ENCODE measurements around the gene HTRA3. TPM values are rescaled to one million over a fixed set of nuclear protein-coding genes. Genes with fewer than 3 reads are reported as not detected.

HTRA3 gene
- total RNA-seq, 2 donors from 2014 or later, result 33.8 to 124 TPM

- Histone ChIP-seq H3K27ac (peak overlapping the region; percentile 76 to 78), H3K4me3 (no peak overlapping the region), H3K4me1 (peaks cover 0 to 37% of the 10 kb centered on the region in 2 donors), H3K9me3 (peaks cover 0 to 2% of the 10 kb centered on the region in 2 donors), H3K36me3 (no peaks in the 10 kb centered on the region), H3K27me3 (no peaks in the 10 kb centered on the region)
- peak; percentile 54 for DNase-seq (ENCODE audit: low spot score)
- no peak for TF ChIP-seq CTCF (IDR thresholded peaks at IDR 0.05)
Measured at GRCh38 chr4:8318509-8318908, 49.0 kb downstream of the HTRA3 start.

- peak; percentile 47 for DNase-seq (ENCODE audit: low spot score)
- H3K4me3 ChIP-seq, result no peak overlapping the region
- no peaks in the 10 kb centered on the region for H3K36me3 ChIP-seq
- H3K4me1 ChIP-seq, result peaks cover 0 to 37% of the 10 kb centered on the region in 2 donors
- H3K27ac ChIP-seq, result peak overlapping the region; percentile 76 to 78
- no peaks in the 10 kb centered on the region for H3K27me3 ChIP-seq
- peaks cover 0 to 8% of the 10 kb centered on the region in 2 donors for H3K9me3 ChIP-seq
- TF ChIP-seq CTCF (IDR thresholded peaks at IDR 0.05), result no peak
Measured at GRCh38 chr4:8319061-8319460, 49.5 kb downstream of the HTRA3 start.

GRCh38 chr4:8319731-8320385, 50.3 kb downstream of the HTRA3 start:
- H3K9me3 ChIP-seq, result peaks cover 0 to 8% of the 10 kb centered on the region in 2 donors
- H3K4me1 ChIP-seq, result peaks cover 0 to 37% of the 10 kb centered on the region in 2 donors
- TF ChIP-seq CTCF (IDR thresholded peaks at IDR 0.05), result no peak
- no peaks in the 10 kb centered on the region for H3K36me3 ChIP-seq
- peak; percentile 59 for DNase-seq (ENCODE audit: low spot score)
- no peaks in the 10 kb centered on the region for H3K27me3 ChIP-seq
- H3K4me3 ChIP-seq, result no peak overlapping the region
- peak overlapping the region; percentile 76 to 78 for H3K27ac ChIP-seq

GRCh38 chr4:8320386-8320750, 50.8 kb downstream of the HTRA3 start:
- H3K4me1 ChIP-seq, result peaks cover 0 to 33% of the 10 kb centered on the region in 2 donors
- peak; percentile 54 for DNase-seq (ENCODE audit: low spot score)

GRCh38 chr4:8321220-8321619, 51.7 kb downstream of the HTRA3 start:
- Histone ChIP-seq H3K4me1 (peaks cover 0 to 24% of the 10 kb centered on the region in 2 donors), H3K36me3 (no peaks in the 10 kb centered on the region), H3K4me3 (no peak overlapping the region), H3K9me3 (peaks cover 0 to 14% of the 10 kb centered on the region in 2 donors), H3K27ac (peak overlapping the region in 1 of 2 donors; percentile 78), H3K27me3 (no peaks in the 10 kb centered on the region)
- DNase-seq (ENCODE audit: low spot score), result no peak
- no peak for TF ChIP-seq CTCF (IDR thresholded peaks at IDR 0.05)

More at GRCh38 chr4:8320386-8320750, 50.8 kb downstream of the HTRA3 start:
- TF ChIP-seq CTCF (IDR thresholded peaks at IDR 0.05), result peak in 1 of 2 donors; percentile 33
- Histone ChIP-seq H3K36me3 (no peaks in the 10 kb centered on the region), H3K9me3 (peaks cover 0 to 8% of the 10 kb centered on the region in 2 donors), H3K4me3 (no peak overlapping the region), H3K27me3 (no peaks in the 10 kb centered on the region), H3K27ac (peak overlapping the region; percentile 76 to 78)

- H3K4me3 ChIP-seq, result no peak overlapping the region
- no peaks in the 10 kb centered on the region for H3K36me3 ChIP-seq
- peaks cover 0 to 20% of the 10 kb centered on the region in 2 donors for H3K4me1 ChIP-seq
- DNase-seq (ENCODE audit: low spot score), result no peak
- H3K27ac ChIP-seq, result no peak overlapping the region
- H3K9me3 ChIP-seq, result peaks cover 0 to 19% of the 10 kb centered on the region in 2 donors
- no peak for TF ChIP-seq CTCF (IDR thresholded peaks at IDR 0.05)
- H3K27me3 ChIP-seq, result no peaks in the 10 kb centered on the region
Measured at GRCh38 chr4:8321771-8322170, 52.2 kb downstream of the HTRA3 start.
